OCI-LY1 (cell line): ENCODE results near the gene MACROD2.

Source experiments
- H2AFZ ChIP-seq: fragments of 200-600 bp; sonication (generic), shearing (Covaris generic); 2 replicates; pipeline ENCODE4 v1.6.0; 2014; ENCODE audit warnings: antibody characterized with exemption, mild to moderate bottlenecking, low read length
- H3F3A ChIP-seq: fragments of 200-600 bp; sonication (generic), shearing (Covaris generic); 2 replicates; pipeline ENCODE4 v1.6.0; 2014; ENCODE audit warnings: mild to moderate bottlenecking, antibody characterized with exemption, low read length, moderate library complexity; ENCODE audit not compliant: insufficient read depth
- H3K27ac ChIP-seq: fragments of 200-600 bp; sonication (generic); 2 replicates; pipeline ENCODE4 v1.5.1; 2014; ENCODE audit warnings: low read length, mixed run types, mild to moderate bottlenecking, low read depth; ENCODE audit not compliant: poor library complexity, severe bottlenecking
- H3K27me3 ChIP-seq: fragments of 200-600 bp; sonication (generic); 2 replicates; pipeline ENCODE4 v1.6.0; 2014; ENCODE audit warnings: antibody characterized with exemption, mild to moderate bottlenecking, low read length, moderate library complexity; ENCODE audit not compliant: insufficient read depth
- H3K36me3 ChIP-seq: fragments of 200-600 bp; sonication (generic); 2 replicates; pipeline ENCODE4 v1.6.1; 2014; ENCODE audit warnings: mild to moderate bottlenecking, antibody characterized with exemption, low read length, moderate library complexity, mixed read lengths; ENCODE audit not compliant: insufficient read depth
- H3K4me1 ChIP-seq: fragments of 200-600 bp; sonication (generic); 2 replicates; pipeline ENCODE4 v1.5.1; 2014; ENCODE audit warnings: mild to moderate bottlenecking, low read length, moderate library complexity; ENCODE audit not compliant: insufficient read depth, severe bottlenecking
- H3K4me2 ChIP-seq: fragments of 200-600 bp; sonication (generic), shearing (Covaris generic); 2 replicates; pipeline ENCODE4 v1.6.1; 2014; ENCODE audit warnings: low read length
- H3K4me3 ChIP-seq: fragments of 200-600 bp; sonication (generic); 2 replicates; pipeline ENCODE4 v1.5.1; 2014; ENCODE audit warnings: low read length, low read depth, mild to moderate bottlenecking, mixed read lengths; ENCODE audit not compliant: poor library complexity, severe bottlenecking
- H3K79me2 ChIP-seq: fragments of 200-600 bp; shearing (Covaris generic); 2 replicates; pipeline ENCODE4 v1.6.1; 2016; ENCODE audit warnings: mixed run types, low read length, mixed read lengths; ENCODE audit not compliant: insufficient read depth
- H3K9ac ChIP-seq: fragments of 200-600 bp; sonication (generic), shearing (Covaris generic); 2 replicates; pipeline ENCODE4 v1.6.1; 2014; ENCODE audit warnings: mild to moderate bottlenecking, low read length, mixed read lengths
- H3K9me2 ChIP-seq: fragments of 200-600 bp; sonication (generic), shearing (Covaris generic); 2 replicates; pipeline ENCODE4 v1.6.1; 2014; ENCODE audit warnings: low read depth, mild to moderate bottlenecking, low read length, mixed read lengths
- H3K9me3 ChIP-seq: fragments of 200-600 bp; shearing (Covaris generic); 2 replicates; pipeline ENCODE4 v1.6.1; 2014; ENCODE audit warnings: low read length, mixed read lengths
- H4K20me1 ChIP-seq: fragments of 200-600 bp; sonication (generic), shearing (Covaris generic); 2 replicates; pipeline ENCODE4 v1.6.0; 2016; ENCODE audit warnings: mild to moderate bottlenecking, low read length; ENCODE audit not compliant: insufficient read depth
- EZH2 ChIP-seq: fragments of 200-600 bp; sonication (generic), shearing (Covaris generic); IDR thresholded peaks from 2 replicates; pipeline ENCODE4 v1.8.0; 2017; ENCODE audit warnings: borderline replicate concordance, mixed run types, mild to moderate bottlenecking, antibody characterized with exemption, low read length, moderate library complexity, mixed read lengths
- TF ChIP-seq, protein P1 (sequence below): fragments of 200-600 bp; sonication (generic), shearing (Covaris generic); IDR thresholded peaks from 2 replicates; pipeline ENCODE4 v1.5.1; 2017; ENCODE audit warnings: mild to moderate bottlenecking, antibody characterized with exemption, low read length, moderate library complexity, mixed read lengths

Gene MACROD2

GRCh38 chr20:14493408-14493807, 498.1 kb downstream of the MACROD2 start:
- Histone ChIP-seq H3K9ac (no peak overlapping the region), H3K4me3 (no peak overlapping the region), H3F3A (no peaks in the 10 kb centered on the region), H3K79me2 (no peaks in the 10 kb centered on the region), H3K27me3 (no peaks in the 10 kb centered on the region), H3K27ac (no peak overlapping the region), H4K20me1 (no peaks in the 10 kb centered on the region), H3K4me1 (no peaks in the 10 kb centered on the region), H3K36me3 (no peaks in the 10 kb centered on the region), H3K9me2 (no peaks in the 10 kb centered on the region), H3K9me3 (no peaks in the 10 kb centered on the region), H2AFZ (no peak overlapping the region), H3K4me2 (no peak overlapping the region)
- TF ChIP-seq, protein P1, sequence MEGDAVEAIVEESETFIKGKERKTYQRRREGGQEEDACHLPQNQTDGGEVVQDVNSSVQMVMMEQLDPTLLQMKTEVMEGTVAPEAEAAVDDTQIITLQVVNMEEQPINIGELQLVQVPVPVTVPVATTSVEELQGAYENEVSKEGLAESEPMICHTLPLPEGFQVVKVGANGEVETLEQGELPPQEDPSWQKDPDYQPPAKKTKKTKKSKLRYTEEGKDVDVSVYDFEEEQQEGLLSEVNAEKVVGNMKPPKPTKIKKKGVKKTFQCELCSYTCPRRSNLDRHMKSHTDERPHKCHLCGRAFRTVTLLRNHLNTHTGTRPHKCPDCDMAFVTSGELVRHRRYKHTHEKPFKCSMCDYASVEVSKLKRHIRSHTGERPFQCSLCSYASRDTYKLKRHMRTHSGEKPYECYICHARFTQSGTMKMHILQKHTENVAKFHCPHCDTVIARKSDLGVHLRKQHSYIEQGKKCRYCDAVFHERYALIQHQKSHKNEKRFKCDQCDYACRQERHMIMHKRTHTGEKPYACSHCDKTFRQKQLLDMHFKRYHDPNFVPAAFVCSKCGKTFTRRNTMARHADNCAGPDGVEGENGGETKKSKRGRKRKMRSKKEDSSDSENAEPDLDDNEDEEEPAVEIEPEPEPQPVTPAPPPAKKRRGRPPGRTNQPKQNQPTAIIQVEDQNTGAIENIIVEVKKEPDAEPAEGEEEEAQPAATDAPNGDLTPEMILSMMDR: no peak
- TF ChIP-seq EZH2: no peak

DNA sequence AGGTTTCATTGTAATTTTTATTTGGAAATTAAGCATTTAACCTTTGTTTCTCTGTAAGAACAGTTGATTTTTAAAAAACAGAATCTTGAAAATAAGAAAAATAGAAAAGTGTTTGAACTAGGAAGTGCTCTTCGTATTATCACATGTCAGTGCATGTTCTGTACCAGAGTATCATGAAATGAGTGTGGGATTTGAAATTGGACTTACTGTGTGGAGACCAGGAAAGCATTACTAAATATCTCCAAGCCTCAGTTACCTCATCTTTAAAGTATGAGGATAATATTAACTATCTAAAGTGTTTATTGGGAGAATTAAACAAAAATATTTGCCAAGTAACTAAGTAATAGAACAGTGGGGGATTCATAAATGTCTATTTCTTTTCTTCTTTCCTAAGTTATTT, 499.0 kb downstream of the MACROD2 start:
- no peak overlapping the region for H3K4me3 ChIP-seq
- no peaks in the 10 kb centered on the region for H3K9me3 ChIP-seq
- H3K4me1 ChIP-seq: no peaks in the 10 kb centered on the region
- no peaks in the 10 kb centered on the region for H3K9me2 ChIP-seq
- H3K9ac ChIP-seq: no peak overlapping the region
- H3F3A ChIP-seq: no peaks in the 10 kb centered on the region
- no peaks in the 10 kb centered on the region for H3K79me2 ChIP-seq
- no peaks in the 10 kb centered on the region for H3K36me3 ChIP-seq
- no peaks in the 10 kb centered on the region for H3K27me3 ChIP-seq
- H3K4me2 ChIP-seq: no peak overlapping the region
- no peaks in the 10 kb centered on the region for H4K20me1 ChIP-seq
- no peak overlapping the region for H2AFZ ChIP-seq
- TF ChIP-seq EZH2: no peak
- TF ChIP-seq, protein P1: no peak
- no peak overlapping the region for H3K27ac ChIP-seq

- no peak overlapping the region for H3K4me3 ChIP-seq
- no peak overlapping the region for H3K4me2 ChIP-seq
- no peak overlapping the region for H3K9ac ChIP-seq
- no peaks in the 10 kb centered on the region for H3K27me3 ChIP-seq
- H3K27ac ChIP-seq: no peak overlapping the region
- no peaks in the 10 kb centered on the region for H3K9me2 ChIP-seq
- H3K36me3 ChIP-seq: no peaks in the 10 kb centered on the region
- no peaks in the 10 kb centered on the region for H4K20me1 ChIP-seq
- H2AFZ ChIP-seq: no peak overlapping the region
- no peaks in the 10 kb centered on the region for H3K9me3 ChIP-seq
- H3K4me1 ChIP-seq: no peaks in the 10 kb centered on the region
- no peaks in the 10 kb centered on the region for H3K79me2 ChIP-seq
- TF ChIP-seq, protein P1: no peak
- TF ChIP-seq EZH2: no peak
- H3F3A ChIP-seq: no peaks in the 10 kb centered on the region
These were observed 499.8 kb downstream of the MACROD2 start for GRCh38 chr20:14495066-14495465.
